Stomach (tissue), 4 donors: Measurements from ENCODE around the gene CLEC18A.
"Not testable (repeated sequence)": the region's sequence is repeated elsewhere in the genome, so short reads cannot be mapped to it uniquely, and the experiment has no call there.

Experiments used
- EP300 ChIP-seq: sonication (generic); formaldehyde crosslinking; IDR thresholded peaks from one replicate; pipeline ENCODE4 v1.6.1; 2017; ENCODE audit warnings: antibody characterized with exemption
- POLR2A ChIP-seq, 4 donors: fragments of 450-650 bp; IDR thresholded peaks; one replicate each; pipeline ENCODE4 v1.6.1; 2016; ENCODE audit warnings: antibody characterized with exemption in 4 of 4, control low read depth in 2 of 4, mild to moderate bottlenecking in 1 of 4, moderate library complexity in 1 of 4
- POLR2AphosphoS5 ChIP-seq, 3 donors: sonication (generic); formaldehyde crosslinking; IDR thresholded peaks; one replicate each; pipeline ENCODE4 v1.6.1; 2016; ENCODE audit warnings: antibody characterized with exemption in 3 of 3
- TF ChIP-seq, protein P1 (sequence below), 7 experiments: fragments of 450-650 bp in 4 of 7; fragments of 200-600 bp in 3 of 7; sonication (generic) in 3 of 7; IDR thresholded peaks; one replicate each; pipeline ENCODE4 v1.5.1; 2016 to 2019; ENCODE audit warnings: antibody characterized with exemption in 7 of 7, control low read depth in 2 of 7, mild to moderate bottlenecking in 1 of 7

DNA sequence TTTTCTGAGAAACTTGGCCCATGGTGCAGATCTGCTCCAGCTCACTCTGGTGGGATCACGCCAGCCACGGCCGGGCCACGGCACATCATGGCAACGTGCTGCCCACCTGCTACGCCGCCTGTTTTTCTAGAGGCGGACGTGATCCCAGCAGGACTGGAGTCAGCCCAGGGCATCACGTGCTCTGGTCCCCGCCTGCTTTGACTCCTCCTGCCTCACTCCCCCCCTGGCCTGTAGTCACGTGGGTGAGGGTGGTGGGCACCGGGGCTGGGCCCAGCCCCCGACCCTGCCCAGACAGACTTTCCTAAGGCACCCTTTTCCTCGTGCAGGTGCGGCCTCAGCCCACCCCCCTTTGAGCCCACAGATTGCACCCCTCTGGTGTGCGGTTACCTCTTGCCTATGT lies 723 bp upstream of the CLEC18A start:
- TF ChIP-seq, protein P1, sequence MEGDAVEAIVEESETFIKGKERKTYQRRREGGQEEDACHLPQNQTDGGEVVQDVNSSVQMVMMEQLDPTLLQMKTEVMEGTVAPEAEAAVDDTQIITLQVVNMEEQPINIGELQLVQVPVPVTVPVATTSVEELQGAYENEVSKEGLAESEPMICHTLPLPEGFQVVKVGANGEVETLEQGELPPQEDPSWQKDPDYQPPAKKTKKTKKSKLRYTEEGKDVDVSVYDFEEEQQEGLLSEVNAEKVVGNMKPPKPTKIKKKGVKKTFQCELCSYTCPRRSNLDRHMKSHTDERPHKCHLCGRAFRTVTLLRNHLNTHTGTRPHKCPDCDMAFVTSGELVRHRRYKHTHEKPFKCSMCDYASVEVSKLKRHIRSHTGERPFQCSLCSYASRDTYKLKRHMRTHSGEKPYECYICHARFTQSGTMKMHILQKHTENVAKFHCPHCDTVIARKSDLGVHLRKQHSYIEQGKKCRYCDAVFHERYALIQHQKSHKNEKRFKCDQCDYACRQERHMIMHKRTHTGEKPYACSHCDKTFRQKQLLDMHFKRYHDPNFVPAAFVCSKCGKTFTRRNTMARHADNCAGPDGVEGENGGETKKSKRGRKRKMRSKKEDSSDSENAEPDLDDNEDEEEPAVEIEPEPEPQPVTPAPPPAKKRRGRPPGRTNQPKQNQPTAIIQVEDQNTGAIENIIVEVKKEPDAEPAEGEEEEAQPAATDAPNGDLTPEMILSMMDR (IDR thresholded peaks at IDR 0.05), result not testable (repeated sequence)
- not testable (repeated sequence) for TF ChIP-seq POLR2A (IDR thresholded peaks at IDR 0.05); POLR2AphosphoS5 (IDR thresholded peaks at IDR 0.05); EP300
